WERI-Rb-1 (cell line): ENCODE results near the gene FOXN3.
"Not testable (repeated sequence)": the region's sequence is repeated elsewhere in the genome, so short reads cannot be mapped to it uniquely, and the experiment has no call there.

ENCODE experiments used
- DNase-seq: peaks from one replicate; pipeline ENCODE4 v3.0.0-alpha.2; 2020
- H3K27ac ChIP-seq: fragments of 250-450 bp; sonication (Bioruptor Pico); 2 replicates; pipeline ENCODE4 v1.5.1; 2020; ENCODE audit warnings: mild to moderate bottlenecking, moderate library complexity
- H3K27me3 ChIP-seq: fragments of 250-450 bp; sonication (Bioruptor Pico); 2 replicates; pipeline ENCODE4 v1.5.1; 2021; ENCODE audit warnings: mild to moderate bottlenecking, low read depth, moderate library complexity; ENCODE audit not compliant: insufficient read depth, severe bottlenecking
- H3K36me3 ChIP-seq: fragments of 250-450 bp; sonication (Bioruptor Pico); 2 replicates; pipeline ENCODE4 v1.5.1; 2020; ENCODE audit warnings: mild to moderate bottlenecking, moderate library complexity
- H3K4me3 ChIP-seq: 2 replicates; pipeline ENCODE4 v1.5.1; 2011; ENCODE audit warnings: low read depth, mild to moderate bottlenecking, control low read depth, low read length
- H3K9me3 ChIP-seq: fragments of 250-450 bp; sonication (Bioruptor Pico); 2 replicates; pipeline ENCODE4 v1.5.1; 2021; ENCODE audit warnings: mild to moderate bottlenecking, moderate library complexity; ENCODE audit not compliant: severe bottlenecking
- TF ChIP-seq, protein P1 (sequence below): IDR thresholded peaks from 2 replicates; pipeline ENCODE4 v1.5.1; 2011; ENCODE audit warnings: low read depth, mild to moderate bottlenecking, control low read depth, inconsistent platforms, low read length

The FOXN3 gene

GRCh38 chr14:89202413-89203190, 214.4 kb downstream of the FOXN3 start:
- no peaks in the 10 kb centered on the region for H3K27me3 ChIP-seq
- no peak for DNase-seq
- TF ChIP-seq, protein P1, sequence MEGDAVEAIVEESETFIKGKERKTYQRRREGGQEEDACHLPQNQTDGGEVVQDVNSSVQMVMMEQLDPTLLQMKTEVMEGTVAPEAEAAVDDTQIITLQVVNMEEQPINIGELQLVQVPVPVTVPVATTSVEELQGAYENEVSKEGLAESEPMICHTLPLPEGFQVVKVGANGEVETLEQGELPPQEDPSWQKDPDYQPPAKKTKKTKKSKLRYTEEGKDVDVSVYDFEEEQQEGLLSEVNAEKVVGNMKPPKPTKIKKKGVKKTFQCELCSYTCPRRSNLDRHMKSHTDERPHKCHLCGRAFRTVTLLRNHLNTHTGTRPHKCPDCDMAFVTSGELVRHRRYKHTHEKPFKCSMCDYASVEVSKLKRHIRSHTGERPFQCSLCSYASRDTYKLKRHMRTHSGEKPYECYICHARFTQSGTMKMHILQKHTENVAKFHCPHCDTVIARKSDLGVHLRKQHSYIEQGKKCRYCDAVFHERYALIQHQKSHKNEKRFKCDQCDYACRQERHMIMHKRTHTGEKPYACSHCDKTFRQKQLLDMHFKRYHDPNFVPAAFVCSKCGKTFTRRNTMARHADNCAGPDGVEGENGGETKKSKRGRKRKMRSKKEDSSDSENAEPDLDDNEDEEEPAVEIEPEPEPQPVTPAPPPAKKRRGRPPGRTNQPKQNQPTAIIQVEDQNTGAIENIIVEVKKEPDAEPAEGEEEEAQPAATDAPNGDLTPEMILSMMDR, result no peak
- no peak overlapping the region for H3K4me3 ChIP-seq
- no peaks in the 10 kb centered on the region for H3K36me3 ChIP-seq
- H3K27ac ChIP-seq, result no peak overlapping the region
- no peaks in the 10 kb centered on the region for H3K9me3 ChIP-seq

DNA sequence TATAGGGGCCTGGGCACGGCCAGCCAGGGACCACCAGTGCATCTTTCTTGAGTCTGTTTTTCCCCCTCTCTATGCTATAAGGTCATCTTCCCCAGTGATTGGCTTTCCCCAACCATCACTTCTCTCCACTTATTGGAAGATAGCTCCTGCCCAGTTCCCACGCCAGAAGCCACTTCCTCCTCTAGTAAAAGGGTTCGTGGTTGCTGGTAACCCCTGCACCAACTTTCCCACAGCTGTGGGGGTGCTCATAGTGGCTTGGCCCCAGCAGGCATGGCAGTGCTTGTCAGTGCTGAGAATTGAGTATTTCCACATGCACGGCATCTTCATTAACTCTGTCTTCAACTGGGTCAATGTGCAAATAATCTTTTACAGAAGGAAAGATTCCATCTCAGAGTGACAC, 215.4 kb downstream of the FOXN3 start:
- H3K27ac ChIP-seq, result no peak overlapping the region
- TF ChIP-seq, protein P1, result no peak
- no peak overlapping the region for H3K4me3 ChIP-seq
- no peak for DNase-seq
- no peaks in the 10 kb centered on the region for H3K36me3 ChIP-seq
- no peaks in the 10 kb centered on the region for H3K9me3 ChIP-seq
- no peaks in the 10 kb centered on the region for H3K27me3 ChIP-seq

DNA sequence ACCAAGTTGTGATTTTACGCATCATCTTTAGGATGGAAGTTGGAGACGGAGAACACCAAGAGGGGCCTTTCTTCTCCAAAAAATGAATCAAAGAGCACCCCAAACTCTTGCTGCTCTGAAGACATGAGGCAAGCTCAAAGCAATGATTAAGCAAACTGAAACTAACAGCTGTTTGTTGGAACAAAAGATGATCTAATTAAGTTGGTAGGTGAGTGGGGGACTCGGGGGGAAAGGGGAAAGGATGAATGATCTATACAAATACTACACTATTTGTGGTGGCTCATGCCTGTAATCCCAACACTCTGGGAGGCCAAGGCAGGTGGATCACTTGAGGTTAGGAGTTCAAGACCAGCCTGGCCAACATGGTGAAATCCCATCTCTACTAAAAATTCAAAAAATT, 217.7 kb downstream of the FOXN3 start:
- not testable (repeated sequence) for DNase-seq, H3K27me3 ChIP-seq, H3K36me3 ChIP-seq, H3K4me3 ChIP-seq, H3K9me3 ChIP-seq, H3K27ac ChIP-seq

- Histone ChIP-seq H3K36me3 (no peaks in the 10 kb centered on the region), H3K27ac (no peak overlapping the region), H3K9me3 (no peaks in the 10 kb centered on the region), H3K4me3 (no peak overlapping the region), H3K27me3 (no peaks in the 10 kb centered on the region)
- DNase-seq, result no peak
- TF ChIP-seq, protein P1, result no peak
Measured at GRCh38 chr14:89198544-89199329, 218.3 kb downstream of the FOXN3 start.

GRCh38 chr14:89197623-89198022, 219.4 kb downstream of the FOXN3 start:
- no peaks in the 10 kb centered on the region for H3K27me3 ChIP-seq
- DNase-seq, result no peak
- no peaks in the 10 kb centered on the region for H3K9me3 ChIP-seq
- no peaks in the 10 kb centered on the region for H3K36me3 ChIP-seq
- H3K27ac ChIP-seq, result no peak overlapping the region
- TF ChIP-seq, protein P1, result no peak
- H3K4me3 ChIP-seq, result no peak overlapping the region

- no peak for DNase-seq
- Histone ChIP-seq H3K36me3 (no peaks in the 10 kb centered on the region), H3K27ac (no peak overlapping the region), H3K9me3 (no peaks in the 10 kb centered on the region), H3K4me3 (no peak overlapping the region), H3K27me3 (no peaks in the 10 kb centered on the region)
- TF ChIP-seq, protein P1, result no peak
Measured at GRCh38 chr14:89196545-89196944, 220.5 kb downstream of the FOXN3 start.
